Measurements from ENCODE around the gene A4GALT.

The A4GALT gene

GRCh38 chr22:42693763-42694683 lies 26.6 kb downstream of the A4GALT start:
- no peak for TF ChIP-seq CTCF (IDR thresholded peaks at IDR 0.05; ENCODE audit: low read depth, low read length)
- no peak for DNase-seq (ENCODE audit: extremely low read depth, low read depth)

- DNase-seq (ENCODE audit: extremely low read depth, low read depth), result no peak
- no peak for TF ChIP-seq CTCF (IDR thresholded peaks at IDR 0.05; ENCODE audit: low read depth, low read length)
Measured at GRCh38 chr22:42693055-42693762, 27.5 kb downstream of the A4GALT start.

- TF ChIP-seq CTCF (IDR thresholded peaks at IDR 0.05; ENCODE audit: low read depth, low read length), result no peak; the same call in 1 of the 2 replicates
- DNase-seq (ENCODE audit: extremely low read depth, low read depth), result no peak
Measured at GRCh38 chr22:42692239-42693054, 28.2 kb downstream of the A4GALT start.

DNA sequence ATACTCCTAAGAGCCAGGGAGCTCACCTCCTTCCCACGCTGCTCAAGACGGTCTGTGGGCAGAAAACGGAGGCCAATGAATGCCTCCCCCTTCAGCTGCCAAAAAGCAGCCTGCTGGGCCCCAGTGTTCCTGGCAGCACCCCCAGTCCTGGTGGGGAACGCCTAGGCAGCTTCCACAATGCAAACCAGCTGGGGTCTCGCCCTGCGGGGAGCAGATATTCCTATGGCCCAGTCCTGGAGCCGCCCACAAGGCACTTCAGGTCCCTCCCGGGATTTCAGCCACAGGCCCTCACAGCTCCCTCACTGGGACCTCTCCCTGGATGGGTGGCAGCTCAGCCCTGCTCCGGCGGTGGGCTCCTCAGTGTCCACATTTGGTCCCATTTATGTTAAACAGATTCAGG lies 29.2 kb downstream of the A4GALT start:
- TF ChIP-seq CTCF (IDR thresholded peaks at IDR 0.05; ENCODE audit: low read depth, low read length), result no peak
- DNase-seq (ENCODE audit: extremely low read depth, low read depth), result no peak

- peak; percentile 95 for DNase-seq (ENCODE audit: extremely low read depth, low read depth)
- TF ChIP-seq CTCF (IDR thresholded peaks at IDR 0.05; ENCODE audit: low read depth, low read length), result no peak
Measured at GRCh38 chr22:42688241-42689211, 32.1 kb downstream of the A4GALT start.

GRCh38 chr22:42686756-42687491 lies 33.7 kb downstream of the A4GALT start:
- no peak for TF ChIP-seq CTCF (IDR thresholded peaks at IDR 0.05; ENCODE audit: low read depth, low read length)
- no peak for DNase-seq (ENCODE audit: extremely low read depth, low read depth)
